ENCODE results near the gene AQP11.
A peak's percentile ranks its signal among the peaks of the same experiment; 100 is the strongest.
"Not testable (repeated sequence)": the region's sequence is repeated elsewhere in the genome, so short reads cannot be mapped to it uniquely, and the experiment has no call there.

The AQP11 gene

GRCh38 chr11:77593883-77594282 lies 4.1 kb downstream of the AQP11 start:
- DNase-seq = no peak

DNA sequence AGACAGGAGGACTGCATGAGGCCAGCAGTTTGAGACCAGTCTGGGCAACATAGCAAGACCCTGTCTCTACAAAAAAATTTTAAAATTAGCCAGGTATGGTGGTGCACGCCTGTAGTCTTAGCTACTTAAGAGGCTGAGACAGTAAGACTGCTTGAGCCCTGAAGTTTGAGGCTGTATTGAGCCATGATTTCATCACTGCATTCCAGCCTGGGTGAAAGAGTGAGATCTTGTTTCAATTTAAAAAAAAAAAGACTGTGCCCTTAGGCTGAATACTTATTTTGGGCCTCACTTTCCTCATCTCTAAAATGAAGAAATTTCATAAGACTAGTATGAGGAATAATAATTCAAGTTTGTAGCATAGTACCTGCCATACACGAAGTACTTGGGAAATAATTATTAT lies 6.9 kb downstream of the AQP11 start:
- peak; percentile 61 for DNase-seq

GRCh38 chr11:77598195-77598594 lies 8.4 kb downstream of the AQP11 start:
- DNase-seq = no peak

- DNase-seq = peak; percentile 89
These were observed 12.8 kb downstream of the AQP11 start for GRCh38 chr11:77602381-77603088.

DNA sequence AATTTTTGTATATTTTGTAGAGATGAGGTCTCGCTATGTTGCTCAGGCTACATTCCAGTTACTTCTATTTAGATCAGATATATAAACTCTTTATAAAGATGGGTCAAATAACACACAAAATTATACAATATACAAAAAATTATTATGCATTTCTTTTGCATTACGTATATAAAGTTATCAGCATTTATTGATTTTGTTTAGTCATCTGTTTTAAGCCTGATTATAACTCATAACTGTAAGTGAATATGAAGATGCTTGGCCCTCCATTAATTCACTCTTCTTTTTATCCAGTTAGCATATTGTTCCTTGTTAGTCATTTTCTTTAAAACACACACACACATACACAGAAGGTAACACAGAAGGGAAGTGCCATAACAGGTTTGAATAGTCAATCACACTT lies 14.5 kb downstream of the AQP11 start:
- DNase-seq = no peak

DNA sequence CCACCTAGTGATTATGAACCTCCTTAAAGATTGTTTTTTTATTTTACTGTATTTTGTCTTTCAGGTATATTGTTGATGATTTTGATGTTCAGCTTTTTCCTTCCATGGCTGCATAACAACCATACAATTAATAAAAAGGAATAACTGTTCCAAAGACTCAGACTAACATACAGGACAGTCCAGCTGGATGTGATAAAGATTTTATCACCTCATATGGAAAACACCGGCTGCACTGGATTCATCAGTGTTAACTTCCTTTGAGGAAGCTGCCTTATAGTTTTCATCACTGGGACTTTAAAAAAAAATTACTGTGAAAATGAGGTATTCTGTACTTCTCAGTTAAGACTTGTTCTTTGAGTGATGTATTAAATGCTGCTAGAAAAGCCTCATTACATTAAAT lies 19.5 kb downstream of the AQP11 start:
- DNase-seq = no peak

DNA sequence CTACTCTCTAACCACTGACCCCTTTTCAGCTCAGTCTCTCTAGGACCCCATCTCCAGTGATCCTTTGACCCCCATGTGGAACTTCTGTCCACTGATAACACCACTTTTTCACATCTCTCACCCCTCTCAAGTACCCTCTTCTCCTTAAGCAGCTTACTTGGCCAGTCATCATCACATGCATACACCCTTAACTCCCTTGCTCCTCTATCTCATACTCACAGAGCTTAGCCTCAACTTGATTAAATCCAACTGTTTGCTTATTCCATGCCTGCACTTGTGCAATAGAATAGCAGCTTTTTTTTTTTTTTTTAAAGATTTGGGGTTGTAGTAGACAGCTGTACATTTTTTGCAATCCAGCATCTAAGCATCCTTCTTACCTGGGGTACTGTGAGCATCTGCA lies 22.2 kb downstream of the AQP11 start:
- DNase-seq = no peak

GRCh38 chr11:77617892-77618291 lies 28.1 kb downstream of the AQP11 start:
- peak; percentile 61 for DNase-seq

DNA sequence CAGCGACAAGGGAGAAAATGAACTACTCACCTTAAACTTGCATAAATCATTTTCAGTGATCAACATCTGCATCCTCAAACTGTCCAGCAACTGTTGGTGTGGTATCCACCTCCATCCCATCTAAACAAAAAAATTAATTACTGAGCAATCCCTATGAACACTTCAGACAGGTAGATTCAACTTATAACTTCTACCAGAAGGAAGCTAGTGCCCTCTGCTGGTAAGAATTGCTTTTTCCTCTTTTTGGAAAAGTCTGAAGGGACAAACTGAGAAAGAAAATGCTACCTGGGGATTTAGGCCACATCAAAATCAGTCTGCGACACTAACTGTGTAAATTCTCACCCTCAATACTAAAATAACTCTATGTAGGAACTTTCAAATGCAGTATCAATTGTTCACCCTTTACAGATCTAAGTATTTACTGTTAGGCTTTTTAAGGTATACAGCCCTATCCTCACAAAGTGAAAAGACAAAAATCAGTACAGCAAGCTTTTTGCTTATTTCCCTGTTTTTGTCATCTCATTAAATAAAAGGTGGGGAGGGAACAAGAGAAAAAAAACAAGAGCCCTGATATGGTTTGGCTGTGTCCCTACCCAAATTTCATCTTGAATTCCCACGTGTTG lies 29.9 kb downstream of the AQP11 start:
- DNase-seq = peak; percentile 34

DNA sequence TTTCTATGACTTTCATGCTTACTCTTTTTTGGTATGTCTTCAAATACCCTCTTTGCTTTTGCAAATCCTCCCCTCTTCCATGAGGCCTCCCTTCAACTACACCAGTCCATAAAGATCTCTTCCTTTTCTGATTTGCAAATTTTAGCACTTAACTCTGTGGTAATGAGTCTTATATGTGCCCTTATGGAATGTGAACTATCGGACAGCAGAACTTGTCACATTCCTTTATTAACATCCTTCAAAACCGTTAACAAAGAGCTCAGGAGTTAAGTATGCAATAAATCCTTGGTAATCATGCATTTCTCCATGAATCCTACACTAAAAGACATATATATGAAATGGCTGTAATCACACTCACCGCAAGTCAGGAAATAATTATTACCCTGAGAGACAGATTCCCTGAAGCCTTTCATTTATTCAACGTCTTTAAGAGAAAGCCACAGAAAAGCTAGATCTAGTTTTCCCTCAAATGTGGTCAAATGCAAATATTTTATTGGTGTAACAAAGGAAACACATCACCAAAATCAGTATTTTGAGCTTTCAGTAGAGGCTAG lies 40.5 kb downstream of the AQP11 start:
- DNase-seq = peak; percentile 14

DNA sequence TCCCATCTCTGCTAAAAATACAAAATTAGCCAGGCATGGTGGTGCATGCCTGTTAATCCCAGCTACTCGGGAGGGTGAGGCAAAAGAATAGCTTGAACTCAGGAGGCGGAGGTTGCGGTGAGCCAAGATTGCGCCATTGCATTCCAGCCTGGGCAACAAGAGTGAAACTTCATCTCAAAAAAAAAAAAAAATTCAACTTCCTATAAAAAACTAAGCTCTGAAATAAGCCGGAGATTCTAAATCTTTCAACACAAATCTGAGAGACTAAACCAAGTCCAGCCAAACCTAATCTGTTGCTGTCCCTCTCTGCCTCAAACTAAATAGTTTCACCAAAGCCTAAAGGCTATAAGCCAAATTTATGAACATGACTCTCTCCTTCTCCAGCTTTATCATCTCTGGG lies 44.2 kb downstream of the AQP11 start:
- not testable (repeated sequence) for DNase-seq

GRCh38 chr11:77636731-77637344 lies 47.1 kb downstream of the AQP11 start:
- DNase-seq = no peak

GRCh38 chr11:77637345-77638165 lies 47.8 kb downstream of the AQP11 start, which contains the start of gene CLNS1A:
Gene CLNS1A (minus strand): TSS chr11:77637794. CDS start chr11:77637714, 80 bp downstream.
- peak; percentile 89 for DNase-seq

DNA sequence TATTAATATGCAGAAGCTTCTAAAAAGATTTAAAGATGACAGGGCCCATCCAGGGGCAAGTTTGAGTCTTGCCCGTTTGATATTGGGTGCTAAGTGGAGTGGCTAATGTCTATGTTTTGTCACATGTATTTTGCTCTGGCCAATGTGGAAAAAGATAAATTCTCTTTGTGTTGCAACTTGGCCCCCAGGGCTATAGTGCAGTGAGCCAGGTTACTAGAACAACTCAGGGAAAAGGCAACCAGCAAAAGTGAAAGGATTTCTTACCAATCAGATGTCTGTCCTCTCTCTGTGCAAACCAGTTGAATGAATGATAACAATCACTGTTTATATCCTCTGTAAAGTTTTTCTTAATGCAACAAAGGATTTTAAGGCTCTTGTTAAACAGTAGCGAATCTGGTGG lies 52.5 kb downstream of the AQP11 start:
- no peak for DNase-seq

- no peak for DNase-seq
These were observed 55.1 kb downstream of the AQP11 start for GRCh38 chr11:77644887-77645286.

- peak; percentile 41 for DNase-seq
These were observed 58.0 kb downstream of the AQP11 start for GRCh38 chr11:77647654-77648305.

DNA sequence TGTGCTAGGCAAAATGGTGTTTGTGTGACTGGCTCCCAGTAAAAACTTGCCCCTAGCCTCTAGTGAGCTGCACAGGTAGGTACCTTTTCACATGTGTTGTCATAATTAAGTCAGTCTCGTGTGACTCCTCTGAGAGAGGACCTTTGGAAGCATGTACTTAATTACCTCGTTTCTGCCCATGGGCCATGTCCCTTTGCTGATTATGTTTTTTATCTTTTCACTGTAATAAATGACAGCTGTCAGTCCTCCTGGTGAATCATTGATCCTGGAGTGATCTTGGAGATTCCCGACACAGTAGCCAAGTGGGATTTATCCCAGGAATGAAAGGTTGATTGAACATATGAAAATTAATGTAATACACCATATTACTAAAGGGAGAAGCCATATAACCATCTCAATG lies 60.4 kb downstream of the AQP11 start:
- DNase-seq = no peak

GRCh38 chr11:77654770-77655434 lies 65.1 kb downstream of the AQP11 start:
- DNase-seq = peak; percentile 39

DNA sequence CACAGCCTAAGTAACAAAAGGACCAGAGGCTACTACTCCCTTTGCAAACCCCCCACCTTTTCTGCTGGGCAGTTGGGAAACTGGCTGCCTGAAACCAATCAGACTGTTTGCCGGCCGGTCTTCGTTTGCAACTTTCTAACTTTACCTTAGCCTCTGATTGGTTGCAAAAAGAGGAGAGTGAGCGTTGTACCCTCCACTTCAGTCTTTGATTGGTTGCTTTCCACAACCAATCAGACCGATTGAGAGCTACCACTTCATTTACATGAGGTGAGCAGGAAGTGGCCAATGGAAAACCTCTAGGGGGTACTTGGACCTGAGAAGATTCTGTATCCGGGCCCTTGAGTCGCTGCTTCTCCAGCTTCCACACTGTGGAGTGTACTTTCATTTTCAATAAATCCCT lies 66.6 kb downstream of the AQP11 start:
- no peak for DNase-seq

- DNase-seq = peak; percentile 69
These were observed 68.7 kb downstream of the AQP11 start for GRCh38 chr11:77658213-77659013.
